OCI-LY7 (cell line): ENCODE measurements around the gene ZNF117. TPM values are rescaled to one million over a fixed set of nuclear protein-coding genes. Genes with fewer than 3 reads are reported as not detected.

Experiments used
- small RNA-seq: library from RNA; depleted of rRNA; stranded (forward); fragments of <200 nt; gene quantifications from one replicate; pipeline ENCODE3, GENCODE V24; 2014
- total RNA-seq, 2 experiments: library from RNA; depleted of rRNA in 1 of 2; stranded (reverse); fragments of >200 nt in 1 of 2; shearing (Covaris generic) in 1 of 2; gene quantifications; 2 replicates each; pipeline ENCODE4 v1.2.3, GENCODE V29; 2014 to 2022

Gene ZNF117
- total RNA-seq, 2 experiments from 2014 or later = 19.5 to 32.8 TPM

Small RNA genes within 50 kb of the gene (small RNA-seq; reads per million reads assigned to genes)
- gene RNU6-1229P = not detected

Other genes with a start within 250 kb of the ZNF117 start
- 24.4 and 25.6 TPM in 2 replicates for gene ZNF138, start 196.6 kb downstream of the ZNF117 start, total RNA-seq (2014; rRNA removed; shearing (Covaris generic))
- 23.5 and 27.8 TPM in 2 replicates for gene ZNF138, start 196.6 kb downstream of the ZNF117 start, total RNA-seq (2022)
- 19.0 and 22.8 TPM in 2 replicates for gene ZNF273, start 87.8 kb downstream of the ZNF117 start, total RNA-seq (2014; rRNA removed; shearing (Covaris generic))
- 23.7 and 28.7 TPM in 2 replicates for gene ZNF273, start 87.8 kb downstream of the ZNF117 start, total RNA-seq (2022)
- 24.6 and 34.4 TPM in 2 replicates for gene ERV3-1, start 15.7 kb upstream of the ZNF117 start, total RNA-seq (2014; rRNA removed; shearing (Covaris generic))
- gene ERV3-1, start 15.7 kb upstream of the ZNF117 start, total RNA-seq (2022) = 54.3 and 55.5 TPM in 2 replicates